HK-2 (cell line): Measurements from ENCODE around the gene ZNF532.

Experiments used
- DNase-seq: peaks from one replicate; pipeline ENCODE4 v3.0.0-alpha.2; 2018; ENCODE audit not compliant: unreplicated experiment

The ZNF532 gene

GRCh38 chr18:59033359-59033758 lies 168.7 kb downstream of the ZNF532 start:
- no peak for DNase-seq

- DNase-seq: no peak
Measured at GRCh38 chr18:59033974-59034373, 169.3 kb downstream of the ZNF532 start.

GRCh38 chr18:59035591-59035990 lies 170.9 kb downstream of the ZNF532 start:
- no peak for DNase-seq
